Mesodermal cell (in vitro differentiated cells): ENCODE measurements around the gene BDKRB2. TPM values are rescaled to one million over a fixed set of nuclear protein-coding genes. Genes with fewer than 3 reads are reported as not detected.

ENCODE experiments used
- H3K27ac ChIP-seq: 2 replicates; pipeline ENCODE4 v1.7.0; 2013; ENCODE audit warnings: mild to moderate bottlenecking, low read depth, low read length, moderate library complexity; ENCODE audit not compliant: severe bottlenecking
- H3K36me3 ChIP-seq: 2 replicates; pipeline ENCODE4 v1.7.1; 2013; ENCODE audit warnings: mild to moderate bottlenecking, low read length, moderate library complexity; ENCODE audit not compliant: control insufficient read depth, insufficient read depth
- H3K4me1 ChIP-seq: one replicate; pipeline ENCODE4 v1.7.1; 2013; ENCODE audit warnings: mild to moderate bottlenecking, low read length; ENCODE audit not compliant: insufficient read depth, control insufficient read depth, poor library complexity, severe bottlenecking
- H3K4me3 ChIP-seq: 2 replicates; pipeline ENCODE4 v1.7.0; 2013; ENCODE audit warnings: low read length, control low read depth, mild to moderate bottlenecking; ENCODE audit not compliant: insufficient read depth, poor library complexity, severe bottlenecking; ENCODE audit errors: extremely low read depth
- H3K9me3 ChIP-seq: 2 replicates; pipeline ENCODE4 v1.7.1; 2013; ENCODE audit warnings: mild to moderate bottlenecking, low read length, moderate library complexity; ENCODE audit not compliant: control insufficient read depth
- WGBS, 2 experiments: methylation state at CpG; one replicate each; pipeline ENCODE4 v1.1.5; 2013; ENCODE audit warnings: missing lambda C conversion rate in 2 of 2; ENCODE audit not compliant: insufficient coverage in 2 of 2; 5-methylcytosine and 5-hydroxymethylcytosine counted together
- polyA plus RNA-seq, 2 experiments: library from polyadenylated mRNA; stranded (reverse); fragments of 50-300 nt; gene quantifications; one replicate each; pipeline ENCODE4 v1.2.3, GENCODE V29; 2013

Gene BDKRB2
- 1.8 TPM for polyA plus RNA-seq (2013, experiment 1 of 2)
- polyA plus RNA-seq (2013, experiment 2 of 2) = 2.1 TPM

DNA sequence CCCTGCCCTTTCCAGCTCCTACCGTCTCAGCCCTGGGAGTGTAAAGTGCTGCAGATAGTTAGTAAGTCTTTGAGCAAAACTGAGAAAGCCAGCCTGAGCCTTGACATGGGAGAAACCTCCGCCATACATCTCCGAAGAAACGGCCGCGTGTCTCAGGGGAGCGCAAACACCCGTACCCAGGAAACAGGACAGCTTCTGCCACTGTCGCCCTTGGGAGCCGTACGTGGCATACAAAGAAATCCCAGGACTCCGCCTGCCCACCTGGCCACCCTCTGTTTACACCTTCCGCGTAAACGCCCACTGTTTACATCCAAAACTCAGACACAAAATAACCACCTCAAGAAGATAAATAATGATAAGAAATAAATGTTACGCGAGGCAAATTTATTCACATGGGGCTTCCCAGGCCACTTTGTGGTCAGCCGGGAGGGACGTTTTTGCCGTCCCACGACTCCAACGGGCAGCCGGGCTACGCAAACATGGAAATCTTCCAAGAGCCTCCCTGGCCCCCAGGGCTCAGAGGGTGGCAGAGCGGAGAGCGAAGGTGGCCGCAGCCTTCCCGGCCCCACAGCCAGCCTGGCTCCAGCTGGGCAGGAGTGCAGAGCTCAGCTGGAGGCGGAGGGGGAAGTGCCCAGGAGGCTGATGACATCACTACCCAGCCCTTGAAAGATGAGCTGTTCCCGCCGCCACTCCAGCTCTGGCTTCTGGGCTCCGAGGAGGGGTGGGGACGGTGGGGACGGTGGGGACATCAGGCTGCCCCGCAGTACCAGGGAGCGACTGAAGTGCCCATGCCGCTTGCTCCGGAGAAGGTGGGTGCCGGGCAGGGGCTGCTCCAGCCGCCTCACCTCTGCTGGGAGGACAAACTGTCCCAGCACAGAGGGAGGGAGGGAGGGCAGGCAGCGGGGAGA is at the start of gene BDKRB2:
BDKRB2 (plus strand) TSS at position 689 of the 908 bp plus-strand sequence. CDS start 32,269 bp downstream, outside the sequence.
- no peaks in the 10 kb centered on the region for H3K36me3 ChIP-seq
- H3K4me1 ChIP-seq = peaks cover 15% of the 10 kb centered on the region
- no peak within 1 kb of the TSS for H3K27ac ChIP-seq
- WGBS, 2 experiments = 33 to 43% methylated on average over 22 to 27 of the region's 41 CpGs
- no peaks in the 10 kb centered on the region for H3K9me3 ChIP-seq
- peak within 1 kb of the TSS; percentile 40 for H3K4me3 ChIP-seq

DNA sequence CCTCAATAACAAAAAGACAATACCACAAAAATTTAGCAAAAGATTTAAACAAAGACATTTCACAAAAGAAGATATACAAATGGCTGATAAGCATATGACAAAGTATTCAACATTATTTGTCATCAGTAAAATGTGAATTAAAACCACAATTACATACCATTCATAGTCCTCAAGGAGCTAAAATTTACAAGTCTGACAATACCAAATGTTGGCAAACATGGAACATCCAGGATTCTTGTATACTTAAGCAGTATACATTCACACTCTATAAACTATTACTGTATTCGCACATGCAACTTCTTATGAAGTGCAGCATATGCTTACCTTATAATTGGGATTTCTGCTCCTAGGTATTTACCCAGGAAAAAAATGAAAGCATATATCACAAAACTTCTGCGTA is 49.7 kb upstream of the BDKRB2 start:
- H3K9me3 ChIP-seq = no peaks in the 10 kb centered on the region
- no peak overlapping the region for H3K27ac ChIP-seq
- no peak overlapping the region for H3K4me3 ChIP-seq
- H3K4me1 ChIP-seq = no peaks in the 10 kb centered on the region
- 100% methylated on average over 2 of the region's 2 CpGs; no CpG with 5 or more reads in 1 of the 2 experiments for WGBS, 2 experiments
- no peaks in the 10 kb centered on the region for H3K36me3 ChIP-seq

DNA sequence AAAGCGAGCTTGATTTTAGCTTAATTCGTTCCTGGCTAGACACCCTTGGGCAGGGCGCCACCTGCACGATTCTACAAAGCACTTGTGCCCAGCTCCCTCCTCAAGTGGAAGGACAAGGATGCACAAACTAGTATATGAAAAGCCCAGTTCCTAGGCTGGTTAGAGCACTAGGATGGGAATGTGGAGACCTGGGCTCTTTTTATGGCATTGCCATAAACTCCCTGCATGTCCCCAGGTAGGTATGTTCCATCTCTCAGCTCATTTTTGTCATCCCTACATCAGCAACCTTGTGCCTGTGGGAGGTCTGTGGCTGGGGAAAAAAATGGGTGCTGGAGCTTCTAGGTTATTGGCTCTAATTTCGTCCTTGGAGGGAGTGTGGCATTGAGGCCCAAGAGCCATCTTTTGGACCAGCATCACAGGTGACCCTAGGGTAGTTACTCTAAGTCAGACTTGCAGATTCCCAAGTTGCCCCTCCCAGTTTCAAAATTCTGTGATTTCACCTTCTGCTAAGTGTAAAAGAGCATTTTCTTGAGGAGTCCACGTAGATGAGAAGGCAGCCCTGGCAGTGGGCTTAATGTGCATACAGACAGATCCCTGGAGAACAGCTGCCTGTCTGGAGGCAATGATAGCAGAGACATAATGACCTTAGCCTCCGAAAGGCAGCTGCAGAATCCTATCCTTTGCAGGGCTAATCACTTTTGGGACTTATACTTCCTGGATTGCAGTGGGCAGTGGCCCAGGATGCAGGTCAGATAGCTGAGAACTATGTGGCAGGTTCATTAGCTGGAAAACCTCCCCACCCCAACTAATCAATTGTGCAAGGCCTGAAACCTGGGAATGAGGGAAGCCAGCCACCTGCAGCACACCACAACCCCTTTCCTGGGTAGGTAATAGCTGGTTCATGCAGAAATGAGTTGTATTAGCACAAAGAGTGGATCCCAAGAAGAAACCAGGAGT is 47.6 kb upstream of the BDKRB2 start:
- Histone ChIP-seq H3K4me1 (no peaks in the 10 kb centered on the region), H3K4me3 (no peak overlapping the region), H3K36me3 (no peaks in the 10 kb centered on the region), H3K9me3 (no peaks in the 10 kb centered on the region), H3K27ac (no peak overlapping the region)
- 88 to 94% methylated on average over 7 of the region's 7 CpGs for WGBS, 2 experiments

DNA sequence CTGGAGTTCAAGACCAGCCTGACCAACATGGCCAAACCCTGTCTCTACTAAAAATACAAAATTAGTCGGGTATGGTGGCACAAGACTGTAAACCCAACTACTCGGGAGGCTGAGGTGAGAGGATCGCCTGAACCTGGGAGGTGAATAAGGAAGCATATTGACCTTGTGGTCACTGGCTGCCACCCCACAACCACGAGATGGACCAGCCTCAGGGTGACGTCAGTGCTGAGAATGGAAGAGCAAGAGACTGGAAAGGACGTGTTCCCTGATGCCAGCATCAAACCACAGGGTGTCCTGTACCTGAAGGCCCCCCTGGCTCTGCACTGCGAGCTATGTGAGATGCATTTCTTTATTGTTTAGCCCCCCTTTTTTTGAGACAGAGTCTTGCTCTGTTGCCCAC is 45.9 kb upstream of the BDKRB2 start:
- H3K9me3 ChIP-seq = no peaks in the 10 kb centered on the region
- 88 to 89% methylated on average over 6 to 7 of the region's 7 CpGs for WGBS, 2 experiments
- H3K27ac ChIP-seq = no peak overlapping the region
- no peaks in the 10 kb centered on the region for H3K4me1 ChIP-seq
- no peak overlapping the region for H3K4me3 ChIP-seq
- H3K36me3 ChIP-seq = no peaks in the 10 kb centered on the region

DNA sequence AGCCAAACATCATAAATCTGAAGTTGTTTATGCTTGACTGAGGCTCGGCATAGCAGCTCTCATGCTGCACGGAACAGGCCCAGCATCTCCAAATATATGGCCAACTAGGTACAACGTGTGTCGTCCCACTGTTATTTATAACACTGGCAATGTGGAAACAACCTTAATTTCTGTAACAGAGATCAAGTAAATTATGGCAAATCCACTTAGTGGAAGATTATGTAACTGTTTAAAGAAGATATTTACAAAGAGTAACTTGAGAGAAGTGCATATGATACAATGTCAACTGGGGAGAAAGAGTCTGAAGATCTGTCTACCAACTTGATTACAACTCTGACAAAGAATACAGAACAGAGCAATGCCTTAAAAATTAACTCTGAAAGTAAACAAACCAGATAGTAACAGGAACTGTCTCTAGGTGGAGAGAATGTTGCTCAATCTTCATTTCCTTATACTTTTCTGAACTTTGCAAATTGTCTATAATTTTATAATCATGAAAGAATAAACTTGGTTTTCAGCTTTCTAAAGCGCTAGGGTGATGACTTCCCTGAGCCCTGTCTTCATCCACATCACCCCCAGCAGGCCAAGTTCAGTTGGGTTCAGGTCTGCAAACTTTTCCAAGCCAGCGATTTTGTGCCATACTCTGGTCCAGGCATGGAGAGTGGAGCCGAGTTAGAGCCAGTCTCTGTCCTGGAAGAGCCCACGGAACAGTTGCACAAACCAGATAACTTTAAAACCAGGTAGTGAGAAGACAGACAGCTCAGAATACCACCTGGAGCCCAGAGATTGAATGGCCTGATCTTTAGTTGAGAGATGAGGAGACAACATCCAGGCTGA is 44.3 kb upstream of the BDKRB2 start:
- Histone ChIP-seq H3K4me3 (no peak overlapping the region), H3K9me3 (no peaks in the 10 kb centered on the region), H3K36me3 (no peaks in the 10 kb centered on the region), H3K4me1 (no peaks in the 10 kb centered on the region), H3K27ac (no peak overlapping the region)
- WGBS, 2 experiments = 94 to 95% methylated on average over 3 to 7 of the region's 8 CpGs

DNA sequence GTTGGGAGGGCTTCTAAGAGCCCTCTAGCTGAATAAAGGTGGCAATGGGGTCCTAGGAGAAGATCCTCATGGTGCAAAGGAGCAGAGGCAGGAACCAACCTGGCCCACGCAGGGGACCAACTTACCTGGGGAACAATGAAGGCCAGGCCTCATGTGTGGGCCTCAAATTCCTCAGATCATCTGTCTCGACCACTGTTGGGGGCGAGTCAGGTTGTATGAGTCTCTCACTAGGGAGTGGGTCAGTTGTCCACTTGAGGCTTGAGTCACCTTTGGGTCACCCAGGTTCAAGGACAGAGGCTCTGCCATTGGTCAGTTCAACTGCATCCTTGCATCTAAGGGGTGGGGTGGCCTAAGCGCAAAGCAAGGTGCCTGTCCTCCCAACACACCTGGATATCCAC is 43.7 kb upstream of the BDKRB2 start:
- H3K4me3 ChIP-seq = no peak overlapping the region
- no peaks in the 10 kb centered on the region for H3K36me3 ChIP-seq
- no peaks in the 10 kb centered on the region for H3K9me3 ChIP-seq
- H3K27ac ChIP-seq = no peak overlapping the region
- H3K4me1 ChIP-seq = peaks cover 1% of the 10 kb centered on the region
- WGBS, 2 experiments = 95 to 97% methylated on average over 3 of the region's 4 CpGs

DNA sequence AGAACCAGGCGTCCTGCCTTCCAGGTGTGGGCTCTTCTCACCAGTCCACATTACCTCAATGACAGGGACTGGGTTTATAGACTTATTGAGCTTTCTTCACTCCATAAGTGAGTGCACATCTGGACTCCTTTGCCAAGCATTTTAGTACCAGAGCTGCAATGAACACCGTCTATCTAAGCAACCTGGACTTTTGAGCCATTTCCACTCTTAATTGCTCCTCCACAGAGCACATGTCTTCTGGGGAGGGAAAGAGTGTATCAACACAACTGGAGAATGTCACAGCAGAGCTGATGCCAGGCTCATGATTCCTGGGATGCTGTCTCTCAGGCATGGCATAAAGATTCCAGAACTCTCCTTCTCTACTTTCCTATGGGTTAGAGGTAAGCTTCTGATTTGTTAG is 43.0 kb upstream of the BDKRB2 start:
- no peak overlapping the region for H3K27ac ChIP-seq
- H3K9me3 ChIP-seq = no peaks in the 10 kb centered on the region
- H3K4me1 ChIP-seq = peaks cover 2% of the 10 kb centered on the region
- H3K4me3 ChIP-seq = no peak overlapping the region
- WGBS, 2 experiments = 83 to 90% methylated on average over 2 of the region's 2 CpGs
- H3K36me3 ChIP-seq = no peaks in the 10 kb centered on the region

DNA sequence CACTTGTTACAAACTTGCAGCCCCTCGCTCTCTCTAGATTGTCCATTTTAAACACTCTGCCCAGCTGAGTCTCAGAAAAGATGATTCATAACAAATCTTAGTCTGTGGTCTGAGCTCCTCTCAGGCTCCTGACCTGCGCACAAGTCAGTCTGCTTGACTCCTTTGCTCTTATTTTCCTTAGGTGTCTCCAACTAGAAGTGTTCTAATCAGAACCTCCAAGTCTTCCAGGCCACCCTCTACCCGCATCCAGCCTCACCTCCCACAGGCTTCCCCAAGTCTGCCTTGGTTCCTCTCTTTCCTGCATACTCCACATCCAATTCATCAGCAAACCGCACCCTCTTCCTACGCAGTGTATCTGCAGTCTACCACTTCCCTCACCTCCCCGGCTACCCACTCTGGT is 42.4 kb upstream of the BDKRB2 start:
- H3K4me1 ChIP-seq = peaks cover 7% of the 10 kb centered on the region
- 93 to 95% methylated on average over 6 of the region's 6 CpGs for WGBS, 2 experiments
- H3K9me3 ChIP-seq = no peaks in the 10 kb centered on the region
- no peak overlapping the region for H3K4me3 ChIP-seq
- no peak overlapping the region for H3K27ac ChIP-seq
- H3K36me3 ChIP-seq = no peaks in the 10 kb centered on the region

DNA sequence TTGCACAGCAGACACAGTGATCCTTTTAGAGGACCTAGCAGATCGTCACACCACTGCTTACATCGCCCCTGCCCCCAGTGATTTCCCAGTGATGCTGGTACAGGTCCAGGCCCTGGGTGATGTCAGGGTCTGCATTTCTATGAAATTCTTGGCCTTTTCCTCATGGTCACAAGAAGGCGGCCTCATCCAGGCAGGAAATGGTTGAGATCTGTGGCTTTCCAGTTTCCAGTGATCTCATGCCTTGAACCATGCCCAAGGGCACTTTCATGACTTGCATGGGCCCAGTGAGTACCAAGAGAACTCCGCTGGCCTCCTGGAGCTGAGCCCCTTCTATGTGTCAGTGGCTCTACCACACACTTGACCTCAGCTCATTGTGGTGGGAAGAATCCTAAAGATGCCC is 41.9 kb upstream of the BDKRB2 start:
- Histone ChIP-seq H3K36me3 (no peaks in the 10 kb centered on the region), H3K27ac (no peak overlapping the region), H3K4me3 (no peak overlapping the region), H3K9me3 (no peaks in the 10 kb centered on the region), H3K4me1 (peaks cover 10% of the 10 kb centered on the region)
- WGBS, 2 experiments = 84 to 94% methylated on average over 4 of the region's 4 CpGs
